Glomerular visceral epithelial cell (primary cell): ENCODE data around the gene DRC7.

Experiments used
- DNase-seq: peaks from one replicate; pipeline ENCODE4 v3.0.0-alpha.2; 2016; ENCODE audit errors: extremely low spot score

The DRC7 gene

GRCh38 chr16:57750796-57751538 lies 56.4 kb downstream of the DRC7 start:
- no peak for DNase-seq

DNA sequence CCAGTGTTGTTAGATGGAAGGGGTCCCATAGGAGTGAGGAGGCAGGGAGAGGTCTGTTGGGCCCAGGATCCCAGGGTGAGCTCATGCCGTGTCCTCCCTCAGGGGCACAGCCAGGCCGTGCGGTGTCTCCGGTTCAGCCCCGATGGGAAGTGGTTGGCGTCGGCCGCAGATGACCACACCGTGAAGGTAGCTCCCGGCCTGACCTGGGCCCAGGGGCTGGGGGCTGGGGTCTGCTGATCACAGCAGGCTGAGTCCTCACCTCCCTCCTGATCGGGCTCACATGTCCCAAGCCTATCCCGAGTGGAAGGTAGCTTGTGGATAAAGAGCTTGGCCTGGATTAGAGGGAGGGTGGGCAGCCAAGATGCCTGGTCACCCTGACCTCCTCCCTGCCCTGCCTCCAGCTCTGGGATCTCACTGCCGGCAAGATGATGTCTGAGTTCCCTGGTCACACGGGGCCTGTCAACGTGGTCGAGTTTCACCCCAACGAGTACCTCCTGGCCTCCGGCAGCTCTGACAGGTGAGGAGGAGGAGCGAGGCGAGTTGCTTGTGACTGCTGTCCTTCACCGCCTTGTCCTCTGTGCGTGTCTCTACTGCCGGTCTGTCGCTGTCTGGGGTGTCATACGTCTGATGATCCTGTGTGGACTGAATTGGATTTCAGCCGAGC lies 57.1 kb downstream of the DRC7 start:
- DNase-seq = no peak

- no peak for DNase-seq
Measured at GRCh38 chr16:57752203-57752580, 57.6 kb downstream of the DRC7 start.

GRCh38 chr16:57752581-57753447 lies 58.2 kb downstream of the DRC7 start:
- DNase-seq = no peak

DNA sequence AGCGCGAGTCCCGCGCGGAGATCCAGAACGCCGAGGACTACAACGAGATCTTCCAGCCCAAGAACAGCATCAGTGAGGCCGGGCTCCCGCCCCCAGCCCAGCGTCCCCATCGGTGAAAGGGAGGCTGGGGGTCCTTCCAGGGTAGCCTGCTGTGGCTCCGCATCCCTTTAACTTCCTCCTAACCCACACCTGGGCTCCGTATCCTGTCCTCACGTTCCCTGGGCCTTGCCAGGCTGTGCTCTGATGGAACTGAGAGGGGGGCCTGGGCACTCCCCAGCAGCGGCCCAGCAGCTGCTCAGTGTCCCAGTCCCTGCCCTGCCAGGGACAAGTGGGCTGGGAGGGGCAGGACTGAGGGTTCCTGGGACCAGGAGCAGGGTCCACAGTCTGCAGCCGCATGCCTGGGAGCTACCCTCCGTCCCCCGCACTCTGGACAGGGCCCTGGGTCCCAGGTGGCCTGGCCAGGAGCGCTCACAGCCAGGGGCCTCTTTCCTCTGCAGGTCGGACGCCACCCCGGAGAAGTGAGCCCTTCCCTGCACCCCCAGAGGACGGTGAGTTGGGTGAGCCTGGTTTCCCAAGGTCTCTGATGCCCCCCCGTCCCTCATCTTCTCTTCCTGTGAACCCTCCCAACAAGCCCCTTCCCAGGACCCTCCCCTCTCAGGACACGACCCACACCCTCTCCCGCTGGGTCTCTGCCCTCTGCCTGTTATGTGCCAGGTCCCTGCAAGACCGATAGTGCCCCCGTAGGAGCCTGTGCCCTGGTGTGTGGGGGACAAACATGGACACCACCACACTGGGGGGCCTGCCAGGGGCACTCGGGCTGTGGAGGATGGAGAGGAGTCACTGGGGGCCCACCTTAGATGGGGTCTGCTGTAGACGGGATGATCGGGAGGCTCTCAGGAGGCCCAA lies 59.1 kb downstream of the DRC7 start:
- no peak for DNase-seq

DNA sequence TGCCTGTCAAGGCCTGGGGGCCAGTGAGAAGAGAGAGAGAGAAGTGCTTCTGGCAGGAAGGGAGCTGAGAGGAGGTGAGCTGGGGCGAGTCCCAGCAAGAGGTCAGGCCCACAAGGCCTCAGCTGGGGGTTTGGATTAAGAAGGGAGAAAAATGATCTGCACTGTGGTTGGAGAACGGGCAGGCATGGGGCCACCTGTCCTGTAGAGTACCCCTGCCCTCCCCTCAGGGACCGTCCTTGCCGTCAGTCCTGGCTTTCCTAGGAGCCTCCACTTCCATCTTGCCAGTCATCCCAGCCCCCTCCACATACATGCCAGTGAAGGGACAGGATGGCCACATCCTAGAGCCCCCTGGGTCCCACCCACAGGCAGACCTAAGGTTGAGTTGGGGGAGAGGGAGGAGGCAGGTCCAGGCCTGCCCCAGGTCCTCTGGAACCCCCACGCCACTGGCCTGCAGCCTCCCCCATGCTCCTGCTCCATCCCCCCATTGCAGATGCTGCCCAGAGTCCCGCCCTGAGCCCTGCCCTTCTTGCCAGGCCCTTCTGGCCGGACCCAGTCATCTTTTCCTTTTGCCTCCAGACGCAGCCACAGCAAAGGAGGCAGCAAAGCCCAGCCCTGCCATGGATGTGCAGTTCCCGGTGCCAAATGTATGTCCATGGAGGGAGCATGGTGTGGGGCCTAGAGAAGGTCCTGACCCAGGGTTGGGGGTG lies 59.9 kb downstream of the DRC7 start:
- DNase-seq = no peak

DNA sequence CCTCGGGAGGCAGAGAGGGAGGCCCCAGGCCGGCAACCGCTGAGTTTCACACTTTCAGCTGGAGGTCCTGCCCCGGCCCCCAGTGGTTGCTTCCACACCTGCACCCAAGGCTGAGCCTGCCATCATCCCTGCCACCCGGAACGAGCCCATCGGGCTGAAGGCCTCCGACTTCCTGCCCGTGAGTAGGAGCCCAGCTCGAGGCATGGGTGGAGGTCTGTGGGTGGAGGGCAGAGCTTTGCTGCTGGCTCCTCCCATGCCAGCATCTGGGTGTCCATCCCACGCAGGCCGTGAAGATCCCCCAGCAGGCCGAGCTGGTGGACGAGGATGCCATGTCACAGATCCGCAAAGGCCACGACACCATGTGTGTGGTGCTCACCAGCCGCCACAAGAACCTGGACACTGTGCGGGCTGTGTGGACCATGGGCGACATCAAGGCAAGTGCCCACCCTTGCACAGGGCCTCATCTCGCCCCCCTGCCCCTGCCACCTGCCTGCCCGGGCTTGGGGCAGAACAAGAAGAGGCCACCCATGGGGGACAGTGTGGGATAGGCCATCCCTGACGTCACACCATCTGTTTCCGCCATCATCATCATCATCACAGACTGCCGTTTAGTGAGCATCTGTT lies 60.6 kb downstream of the DRC7 start:
- no peak for DNase-seq

GRCh38 chr16:57755726-57756423 lies 61.3 kb downstream of the DRC7 start:
- DNase-seq = no peak

DNA sequence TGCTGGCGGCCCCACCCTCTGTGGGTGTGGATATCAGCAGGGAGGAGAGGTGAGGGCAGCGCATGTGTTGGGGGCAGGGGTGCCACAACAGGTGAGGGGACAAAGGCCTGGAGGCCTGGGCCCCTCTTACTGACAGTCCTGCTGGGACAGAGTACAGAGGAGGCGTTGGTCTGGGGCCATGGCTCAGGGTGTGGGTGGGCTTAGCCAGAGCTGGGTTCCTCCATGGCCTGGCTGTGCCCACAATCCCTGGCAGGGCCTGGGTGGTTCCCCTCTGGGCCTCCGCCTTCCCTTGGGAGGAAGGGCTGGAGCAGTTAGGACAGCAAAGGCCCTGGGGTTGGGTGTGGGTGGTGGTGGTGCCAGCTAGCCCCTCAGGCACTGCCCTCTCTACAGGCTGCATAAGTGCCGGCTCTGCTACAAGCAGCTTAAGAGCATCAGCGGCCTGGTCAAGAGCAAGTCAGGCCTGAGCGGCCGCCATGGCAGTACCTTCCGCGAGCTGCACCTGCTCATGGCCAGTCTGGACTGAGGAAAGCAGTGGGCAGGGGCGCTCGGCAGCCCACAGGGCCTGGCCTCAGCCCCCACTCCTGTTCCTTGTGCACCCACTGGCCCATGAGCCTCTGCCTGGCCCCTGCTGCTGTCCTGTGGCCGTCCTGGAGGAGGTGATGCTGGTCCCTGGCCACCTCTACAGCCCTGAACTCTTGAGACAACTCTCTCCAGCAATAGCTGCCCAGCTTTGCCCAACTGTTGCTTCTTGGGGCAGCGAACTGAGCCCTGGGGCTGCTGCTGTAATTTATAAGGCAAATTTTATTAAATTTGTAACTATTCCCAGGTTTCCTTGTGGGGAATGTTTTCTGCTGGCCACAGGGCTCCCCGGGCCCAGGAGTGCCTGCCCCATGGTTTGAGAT lies 62.1 kb downstream of the DRC7 start:
- no peak for DNase-seq

DNA sequence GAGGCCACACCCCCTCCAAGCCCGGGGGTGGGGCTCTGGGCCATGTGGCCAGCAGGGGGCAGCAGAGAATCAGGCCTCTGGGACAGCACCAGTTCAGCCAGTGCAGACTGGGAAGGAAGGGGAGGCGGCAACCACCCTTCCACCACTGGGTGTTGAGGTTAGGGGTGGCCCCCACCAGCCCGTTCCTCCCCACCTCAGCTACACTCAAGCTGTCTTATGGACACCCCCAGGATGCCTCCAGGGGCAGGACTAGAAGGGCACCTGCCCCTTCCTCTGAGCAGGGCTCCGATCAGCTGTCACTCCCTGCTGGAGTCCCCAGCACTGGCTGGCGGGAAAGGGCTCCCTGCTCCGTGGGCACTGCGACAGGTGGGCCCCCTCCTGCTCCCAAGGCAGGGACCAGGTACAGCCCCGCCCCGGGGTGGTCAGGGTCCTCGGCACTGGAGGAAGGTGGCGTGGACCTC lies 62.8 kb downstream of the DRC7 start:
- DNase-seq = peak; percentile 79

- DNase-seq = no peak
Measured at GRCh38 chr16:57757883-57758282, 63.3 kb downstream of the DRC7 start.

DNA sequence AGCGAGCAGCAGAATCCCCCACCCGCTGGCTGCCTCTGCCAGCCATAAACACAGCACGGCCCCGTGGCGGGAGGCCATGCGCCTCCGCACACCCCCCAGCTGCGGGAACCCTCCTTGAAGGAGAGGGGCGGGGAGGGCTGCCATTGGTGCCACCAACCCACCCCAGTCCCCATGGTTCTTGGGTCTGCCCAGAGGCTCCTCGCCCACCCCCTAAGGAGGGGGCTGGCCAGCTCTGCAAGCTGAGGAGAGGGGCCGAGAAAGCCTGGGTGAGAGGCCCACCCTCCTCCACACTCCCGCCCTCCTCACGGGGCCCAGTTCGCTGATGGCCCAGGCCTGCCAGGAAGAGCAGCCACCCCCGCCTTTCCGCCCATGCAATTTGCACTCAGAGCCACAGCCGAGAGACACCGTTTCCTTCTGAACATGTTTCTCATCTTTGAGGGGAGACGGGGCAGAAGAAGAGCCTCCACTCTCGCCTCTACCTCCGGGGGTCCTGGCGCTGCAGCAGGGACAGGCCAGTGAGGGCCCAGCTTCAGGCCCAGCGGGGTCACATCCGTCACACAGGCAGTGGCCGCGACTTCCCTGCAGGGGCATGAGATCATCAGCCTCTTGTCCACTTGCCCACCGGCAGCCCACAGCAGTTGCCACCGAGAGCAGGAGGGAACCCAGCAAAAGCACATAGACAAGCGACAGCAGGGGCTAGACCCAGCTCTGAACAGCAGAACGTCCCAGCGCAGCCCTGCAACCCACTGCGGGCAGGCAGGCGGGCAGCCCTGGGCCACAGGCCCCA lies 63.9 kb downstream of the DRC7 start:
- DNase-seq = no peak

GRCh38 chr16:57759131-57759530 lies 64.5 kb downstream of the DRC7 start:
- no peak for DNase-seq

DNA sequence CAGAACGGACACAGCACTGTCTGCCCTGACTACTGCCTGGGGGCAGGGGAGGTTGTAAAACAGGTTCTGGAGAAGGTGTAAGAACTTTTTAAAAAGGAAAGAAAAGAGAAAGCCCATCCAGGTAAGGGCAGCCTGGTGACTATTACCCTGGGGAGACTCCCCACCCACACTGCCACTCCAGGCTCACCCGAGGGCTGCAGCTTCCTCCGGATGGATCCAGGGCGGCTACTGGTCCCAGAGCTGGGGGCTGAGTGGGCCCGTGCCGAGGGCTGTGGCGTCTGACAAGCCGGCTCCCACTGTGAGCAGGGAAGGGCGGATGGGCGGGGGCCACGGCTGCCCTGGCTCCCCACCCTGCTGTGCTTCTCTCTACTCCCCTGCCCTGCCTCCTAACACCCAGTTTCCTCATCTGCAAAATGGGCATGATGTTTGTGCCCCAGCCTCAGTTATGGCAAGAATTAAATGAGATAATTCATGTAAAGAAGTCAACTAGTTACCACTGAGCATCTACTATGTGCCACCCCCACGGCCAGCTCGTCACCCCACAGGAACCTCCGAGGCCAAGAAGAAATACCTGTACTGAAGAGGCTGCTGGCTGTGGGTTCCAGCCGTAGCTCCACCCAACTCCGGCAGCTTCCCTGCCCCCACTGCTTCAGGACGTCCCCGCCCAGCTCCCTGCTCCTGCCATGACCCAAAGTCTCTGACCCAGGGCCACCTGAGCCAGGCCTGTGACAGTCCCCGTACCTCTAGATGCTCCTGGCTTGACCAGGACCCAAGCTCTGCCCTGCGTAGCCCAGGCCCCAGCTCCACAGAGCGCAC lies 65.1 kb downstream of the DRC7 start:
- DNase-seq = no peak

- DNase-seq = no peak
Measured at GRCh38 chr16:57760357-57761160, 66.0 kb downstream of the DRC7 start.

DNA sequence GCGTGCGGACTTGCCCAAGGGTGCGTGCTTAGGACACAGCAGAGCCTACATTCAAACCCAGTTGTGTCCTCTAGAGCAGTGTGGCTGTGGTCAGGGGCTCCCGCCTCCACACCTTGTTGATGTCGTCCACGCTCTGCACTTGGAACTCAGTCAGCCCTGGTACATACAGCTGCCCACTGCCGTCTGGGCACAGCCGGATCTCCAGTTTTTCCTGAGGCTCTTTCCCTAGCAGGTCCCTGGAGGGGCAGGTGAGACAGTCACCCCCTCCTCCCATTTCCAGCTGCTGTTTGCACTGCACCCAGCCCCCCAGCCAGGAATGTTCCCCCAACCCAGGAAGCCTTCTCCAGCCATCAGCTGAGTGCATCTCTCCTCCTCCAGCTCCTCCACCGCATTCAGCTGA lies 66.7 kb downstream of the DRC7 start:
- DNase-seq = no peak
